ENCODE data around the gene WDR38. TPM values are rescaled to one million over a fixed set of nuclear protein-coding genes. Genes with fewer than 3 reads are reported as not detected.

The WDR38 gene
- polyA plus RNA-seq, 1 donor, result not detected

GRCh38 chr9:124871156-124871561 is 17.9 kb downstream of the WDR38 start:
- Histone ChIP-seq H3K27ac (ENCODE audit: low read length) (no peak overlapping the region), H3K9me3 (ENCODE audit: control insufficient read depth, low read depth, low read length) (no peaks in the 10 kb centered on the region), H3K27me3 (ENCODE audit: control insufficient read depth, insufficient read depth, low read length) (no peaks in the 10 kb centered on the region), H3K36me3 (ENCODE audit: control insufficient read depth, insufficient read depth, low read length) (peaks cover 44% of the 10 kb centered on the region), H3K4me3 (ENCODE audit: low read length) (peak overlapping the region; percentile 77), H3K4me1 (ENCODE audit: control insufficient read depth, insufficient read depth, low read length) (peaks cover 7% of the 10 kb centered on the region)
- DNase-seq, result no peak
- WGBS (ENCODE audit: insufficient coverage, low lambda C conversion rate), result no CpG with 5 or more reads among the region's 11 CpGs

- no peak for DNase-seq
- Histone ChIP-seq H3K36me3 (ENCODE audit: control insufficient read depth, insufficient read depth, low read length) (peaks cover 65% of the 10 kb centered on the region), H3K27me3 (ENCODE audit: control insufficient read depth, insufficient read depth, low read length) (no peaks in the 10 kb centered on the region), H3K4me3 (ENCODE audit: low read length) (no peak overlapping the region), H3K27ac (ENCODE audit: low read length) (no peak overlapping the region), H3K9me3 (ENCODE audit: control insufficient read depth, low read depth, low read length) (no peaks in the 10 kb centered on the region), H3K4me1 (ENCODE audit: control insufficient read depth, insufficient read depth, low read length) (peaks cover 7% of the 10 kb centered on the region)
- WGBS (ENCODE audit: insufficient coverage, low lambda C conversion rate), result no CpG with 5 or more reads among the region's 14 CpGs
Observed at GRCh38 chr9:124873664-124874063, 20.4 kb downstream of the WDR38 start.

- no peaks in the 10 kb centered on the region for H3K27me3 ChIP-seq (ENCODE audit: control insufficient read depth, insufficient read depth, low read length)
- no peak overlapping the region for H3K4me3 ChIP-seq (ENCODE audit: low read length)
- H3K36me3 ChIP-seq (ENCODE audit: control insufficient read depth, insufficient read depth, low read length), result peaks cover 80% of the 10 kb centered on the region
- no peak for DNase-seq
- H3K4me1 ChIP-seq (ENCODE audit: control insufficient read depth, insufficient read depth, low read length), result peaks cover 6% of the 10 kb centered on the region
- H3K27ac ChIP-seq (ENCODE audit: low read length), result no peak overlapping the region
- no peaks in the 10 kb centered on the region for H3K9me3 ChIP-seq (ENCODE audit: control insufficient read depth, low read depth, low read length)
- no CpG with 5 or more reads among the region's 6 CpGs for WGBS (ENCODE audit: insufficient coverage, low lambda C conversion rate)
Observed at GRCh38 chr9:124875501-124875900, 22.2 kb downstream of the WDR38 start.

GRCh38 chr9:124877021-124877782 is 23.9 kb downstream of the WDR38 start:
- Histone ChIP-seq H3K9me3 (ENCODE audit: control insufficient read depth, low read depth, low read length) (no peaks in the 10 kb centered on the region), H3K36me3 (ENCODE audit: control insufficient read depth, insufficient read depth, low read length) (peaks cover 89% of the 10 kb centered on the region), H3K4me3 (ENCODE audit: low read length) (no peak overlapping the region), H3K27ac (ENCODE audit: low read length) (no peak overlapping the region), H3K4me1 (ENCODE audit: control insufficient read depth, insufficient read depth, low read length) (no peaks in the 10 kb centered on the region), H3K27me3 (ENCODE audit: control insufficient read depth, insufficient read depth, low read length) (no peaks in the 10 kb centered on the region)
- DNase-seq, result no peak
- WGBS (ENCODE audit: insufficient coverage, low lambda C conversion rate), result no CpG with 5 or more reads among the region's 14 CpGs

- no peaks in the 10 kb centered on the region for H3K4me1 ChIP-seq (ENCODE audit: control insufficient read depth, insufficient read depth, low read length)
- H3K36me3 ChIP-seq (ENCODE audit: control insufficient read depth, insufficient read depth, low read length), result peaks cover 89% of the 10 kb centered on the region
- no peaks in the 10 kb centered on the region for H3K27me3 ChIP-seq (ENCODE audit: control insufficient read depth, insufficient read depth, low read length)
- no peak overlapping the region for H3K4me3 ChIP-seq (ENCODE audit: low read length)
- no CpG with 5 or more reads among the region's 1 CpG for WGBS (ENCODE audit: insufficient coverage, low lambda C conversion rate)
- DNase-seq, result no peak
- H3K27ac ChIP-seq (ENCODE audit: low read length), result no peak overlapping the region
- no peaks in the 10 kb centered on the region for H3K9me3 ChIP-seq (ENCODE audit: control insufficient read depth, low read depth, low read length)
Observed at GRCh38 chr9:124878021-124878420, 24.8 kb downstream of the WDR38 start.

GRCh38 chr9:124878518-124878917 is 25.3 kb downstream of the WDR38 start:
- 80% methylated on average over 1 of the region's 6 CpGs for WGBS (ENCODE audit: insufficient coverage, low lambda C conversion rate)
- Histone ChIP-seq H3K36me3 (ENCODE audit: control insufficient read depth, insufficient read depth, low read length) (peaks cover 85% of the 10 kb centered on the region), H3K4me3 (ENCODE audit: low read length) (no peak overlapping the region), H3K9me3 (ENCODE audit: control insufficient read depth, low read depth, low read length) (no peaks in the 10 kb centered on the region), H3K27me3 (ENCODE audit: control insufficient read depth, insufficient read depth, low read length) (no peaks in the 10 kb centered on the region), H3K27ac (ENCODE audit: low read length) (no peak overlapping the region), H3K4me1 (ENCODE audit: control insufficient read depth, insufficient read depth, low read length) (no peaks in the 10 kb centered on the region)
- DNase-seq, result no peak

- H3K36me3 ChIP-seq (ENCODE audit: control insufficient read depth, insufficient read depth, low read length), result peaks cover 80% of the 10 kb centered on the region
- H3K9me3 ChIP-seq (ENCODE audit: control insufficient read depth, low read depth, low read length), result no peaks in the 10 kb centered on the region
- H3K27me3 ChIP-seq (ENCODE audit: control insufficient read depth, insufficient read depth, low read length), result no peaks in the 10 kb centered on the region
- DNase-seq, result no peak
- H3K4me1 ChIP-seq (ENCODE audit: control insufficient read depth, insufficient read depth, low read length), result no peaks in the 10 kb centered on the region
- 100% methylated on average over 1 of the region's 10 CpGs for WGBS (ENCODE audit: insufficient coverage, low lambda C conversion rate)
- H3K4me3 ChIP-seq (ENCODE audit: low read length), result no peak overlapping the region
- no peak overlapping the region for H3K27ac ChIP-seq (ENCODE audit: low read length)
Observed at GRCh38 chr9:124879226-124879625, 26.0 kb downstream of the WDR38 start.

- DNase-seq, result no peak
- Histone ChIP-seq H3K4me3 (ENCODE audit: low read length) (no peak overlapping the region), H3K4me1 (ENCODE audit: control insufficient read depth, insufficient read depth, low read length) (no peaks in the 10 kb centered on the region), H3K9me3 (ENCODE audit: control insufficient read depth, low read depth, low read length) (no peaks in the 10 kb centered on the region), H3K36me3 (ENCODE audit: control insufficient read depth, insufficient read depth, low read length) (peaks cover 74% of the 10 kb centered on the region), H3K27me3 (ENCODE audit: control insufficient read depth, insufficient read depth, low read length) (no peaks in the 10 kb centered on the region), H3K27ac (ENCODE audit: low read length) (no peak overlapping the region)
- no CpG with 5 or more reads among the region's 9 CpGs for WGBS (ENCODE audit: insufficient coverage, low lambda C conversion rate)
Observed at GRCh38 chr9:124880501-124880900, 27.2 kb downstream of the WDR38 start.

GRCh38 chr9:124881138-124881743 is 28.0 kb downstream of the WDR38 start:
- no CpG with 5 or more reads among the region's 16 CpGs for WGBS (ENCODE audit: insufficient coverage, low lambda C conversion rate)
- Histone ChIP-seq H3K27ac (ENCODE audit: low read length) (no peak overlapping the region), H3K4me1 (ENCODE audit: control insufficient read depth, insufficient read depth, low read length) (no peaks in the 10 kb centered on the region), H3K9me3 (ENCODE audit: control insufficient read depth, low read depth, low read length) (no peaks in the 10 kb centered on the region), H3K36me3 (ENCODE audit: control insufficient read depth, insufficient read depth, low read length) (peaks cover 75% of the 10 kb centered on the region), H3K4me3 (ENCODE audit: low read length) (no peak overlapping the region), H3K27me3 (ENCODE audit: control insufficient read depth, insufficient read depth, low read length) (no peaks in the 10 kb centered on the region)
- DNase-seq, result no peak

- no peak overlapping the region for H3K27ac ChIP-seq (ENCODE audit: low read length)
- no peaks in the 10 kb centered on the region for H3K4me1 ChIP-seq (ENCODE audit: control insufficient read depth, insufficient read depth, low read length)
- no CpG with 5 or more reads among the region's 13 CpGs for WGBS (ENCODE audit: insufficient coverage, low lambda C conversion rate)
- H3K36me3 ChIP-seq (ENCODE audit: control insufficient read depth, insufficient read depth, low read length), result peaks cover 76% of the 10 kb centered on the region
- no peaks in the 10 kb centered on the region for H3K9me3 ChIP-seq (ENCODE audit: control insufficient read depth, low read depth, low read length)
- H3K4me3 ChIP-seq (ENCODE audit: low read length), result no peak overlapping the region
- no peak for DNase-seq
- no peaks in the 10 kb centered on the region for H3K27me3 ChIP-seq (ENCODE audit: control insufficient read depth, insufficient read depth, low read length)
Observed at GRCh38 chr9:124882231-124882630, 29.0 kb downstream of the WDR38 start.

GRCh38 chr9:124884376-124884775 is 31.1 kb downstream of the WDR38 start:
- Histone ChIP-seq H3K4me3 (ENCODE audit: low read length) (no peak overlapping the region), H3K4me1 (ENCODE audit: control insufficient read depth, insufficient read depth, low read length) (no peaks in the 10 kb centered on the region), H3K36me3 (ENCODE audit: control insufficient read depth, insufficient read depth, low read length) (peaks cover 78% of the 10 kb centered on the region), H3K27ac (ENCODE audit: low read length) (no peak overlapping the region), H3K27me3 (ENCODE audit: control insufficient read depth, insufficient read depth, low read length) (no peaks in the 10 kb centered on the region), H3K9me3 (ENCODE audit: control insufficient read depth, low read depth, low read length) (no peaks in the 10 kb centered on the region)
- no peak for DNase-seq
- WGBS (ENCODE audit: insufficient coverage, low lambda C conversion rate), result 100% methylated on average over 1 of the region's 4 CpGs
